K562 (cell line): ENCODE measurements around the gene TECTA. TPM values are rescaled to one million over a fixed set of nuclear protein-coding genes. Genes with fewer than 3 reads are reported as not detected.

ENCODE experiments used
- ATAC-seq: fragments of 200-7000 bp; cut with Tn5 transposase; 3 replicates; pipeline ENCODE4 v1.9.1; 2020; ENCODE audit warnings: moderate library complexity
- BruUV-seq: library from RNA; stranded (reverse); fragments of 400-500 nt; replicated peaks from 2 replicates; lab custom pipeline; 2021; lab: Mats Ljungman, UMichigan
- CTCF ChIA-PET: fragments of 300-600 bp; formaldehyde crosslinking; extraction: SDS; loops from one replicate; lab custom pipeline; 2021; ENCODE audit warnings: low intra/inter-chr PET ratio; lab: Yijun Ruan, JAX
- POLR2A ChIA-PET: fragments of 300-600, 350-650 bp; sonication (Branson Sonifier 250); formaldehyde crosslinking; extraction: SDS; loops from one replicate; lab custom pipeline; 2021; ENCODE audit warnings: antibody characterized with exemption, inconsistent platforms; lab: Yijun Ruan, JAX
- DNase-seq, 4 experiments: peaks; one replicate each; pipeline versions ENCODE4 v3.0.0 to v3.0.0-alpha.2; 2011 to 2018; ENCODE audit warnings: low spot score in 3 of 4, mixed read lengths in 3 of 4; ENCODE audit errors: extremely low read depth in 1 of 4
- FAIRE-seq: peaks from 2 replicates; lab custom pipeline; 2011; peaks lifted over from hg19 to GRCh38; lab: Jason Lieb, UNC
- H2AFZ ChIP-seq: 2 replicates; pipeline ENCODE4 v1.6.0; 2011; ENCODE audit warnings: low read depth, low read length, control low read depth, inconsistent platforms
- H3K27ac ChIP-seq: fragments of 200-600 bp; 3 replicates; pipeline ENCODE4 v1.8.0; 2011; ENCODE audit warnings: low read depth, mild to moderate bottlenecking, control low read depth, inconsistent platforms, low read length, moderate library complexity, mixed read lengths; ENCODE audit errors: extremely low read depth
- H3K27me3 ChIP-seq, 2 experiments: fragments of 300-600 bp in 1 of 2; 2 replicates in 1 of 2; 3 replicates in 1 of 2; pipeline versions ENCODE4 v1.6.0 to v1.8.0; 2011; ENCODE audit warnings: inconsistent platforms in 2 of 2, low read length in 2 of 2, mild to moderate bottlenecking in 1 of 2, mixed read lengths in 1 of 2, moderate library complexity in 1 of 2; ENCODE audit not compliant: control insufficient read depth in 2 of 2, insufficient read depth in 2 of 2
- H3K36me3 ChIP-seq: fragments of 300-600 bp; 3 replicates; pipeline ENCODE4 v1.8.0; 2011; ENCODE audit warnings: mild to moderate bottlenecking, low read length, inconsistent platforms; ENCODE audit not compliant: control insufficient read depth, insufficient read depth
- H3K4me1 ChIP-seq, 2 experiments: fragments of 200-600 bp in 1 of 2; replicated peaks in 1 of 2; 2 replicates in 1 of 2; 3 replicates in 1 of 2; pipeline versions ENCODE4 v1.5.1 to v1.8.0; 2011; ENCODE audit warnings: inconsistent platforms in 2 of 2, low read length in 2 of 2, mild to moderate bottlenecking in 1 of 2, mixed read lengths in 1 of 2, moderate library complexity in 1 of 2; ENCODE audit not compliant: control insufficient read depth in 2 of 2, insufficient read depth in 2 of 2
- H3K4me2 ChIP-seq: 2 replicates; pipeline ENCODE4 v1.6.1; 2011; ENCODE audit warnings: low read length, control low read depth, inconsistent platforms, mixed read lengths; ENCODE audit not compliant: insufficient read depth
- H3K4me3 ChIP-seq: fragments of 200-600 bp; sonication (generic), shearing (Covaris generic); 2 replicates; pipeline ENCODE4 v1.5.1; 2016; ENCODE audit warnings: control low read depth, inconsistent platforms
- H3K79me2 ChIP-seq: fragments of 200-600 bp; 3 replicates; pipeline ENCODE4 v1.8.0; 2011; ENCODE audit warnings: low read length, inconsistent platforms; ENCODE audit not compliant: control insufficient read depth, insufficient read depth
- H3K9ac ChIP-seq, 2 experiments: 2 replicates each; pipeline versions ENCODE4 v1.6.0 to v1.6.1; 2011; ENCODE audit warnings: low read depth in 2 of 2, low read length in 2 of 2, control low read depth in 1 of 2, inconsistent platforms in 1 of 2, mild to moderate bottlenecking in 1 of 2, mixed read lengths in 1 of 2; ENCODE audit not compliant: insufficient read depth in 1 of 2
- H3K9me1 ChIP-seq: one replicate; pipeline ENCODE4 v1.6.0; 2011; ENCODE audit warnings: inconsistent platforms, mild to moderate bottlenecking, low read length, moderate library complexity; ENCODE audit not compliant: control insufficient read depth, insufficient read depth
- H3K9me3 ChIP-seq: replicated peaks from 2 replicates; pipeline ENCODE4 v1.5.1; 2011; ENCODE audit warnings: low read depth, low read length, inconsistent platforms; ENCODE audit not compliant: control insufficient read depth, insufficient read depth
- H4K20me1 ChIP-seq: replicated peaks from 2 replicates; pipeline ENCODE4 v1.6.1; 2011; ENCODE audit warnings: low read length, inconsistent platforms, mixed read lengths; ENCODE audit not compliant: control insufficient read depth, insufficient read depth
- CBFA2T3 ChIP-seq: fragments of 450-650 bp; IDR thresholded peaks from 2 replicates; pipeline ENCODE4 v1.6.1; 2017
- POLR2AphosphoS5 ChIP-seq: IDR thresholded peaks from 2 replicates; pipeline ENCODE4 v1.6.1; 2011; ENCODE audit warnings: mild to moderate bottlenecking, low read depth, low read length, moderate library complexity; ENCODE audit not compliant: control insufficient read depth, insufficient read depth
- SREBF2 ChIP-seq: sonication (generic); formaldehyde crosslinking; IDR thresholded peaks from 2 replicates; pipeline ENCODE4 v1.4.0; 2020; ENCODE audit warnings: mild to moderate bottlenecking, missing genetic modification reagents
- ZNF124 ChIP-seq: sonication (generic); formaldehyde crosslinking; IDR thresholded peaks from 2 replicates; pipeline ENCODE4 v1.8.1; 2022; ENCODE audit warnings: missing genetic modification reagents
- ZNF174 ChIP-seq: fragments of 250-450 bp; sonication (Bioruptor Pico); IDR thresholded peaks from 2 replicates; pipeline ENCODE4 v1.4.0; 2020; ENCODE audit warnings: mild to moderate bottlenecking
- ZNF551 ChIP-seq: fragments of 250-450 bp; sonication (Bioruptor Pico); IDR thresholded peaks from 2 replicates; pipeline ENCODE4 v1.5.0; 2021; ENCODE audit warnings: mild to moderate bottlenecking, moderate library complexity
- ZNF584 ChIP-seq: fragments of 200-800 bp; sonication (Bioruptor generic); IDR thresholded peaks from 2 replicates; pipeline ENCODE4 v1.6.1; 2016; ENCODE audit warnings: low read depth, mild to moderate bottlenecking, missing genetic modification characterization, missing compliant biosample characterization
- WGBS: fragments of 100-300 bp; shearing (Covaris generic); methylation state at CpG from one replicate; pipeline ENCODE4 v1.1.6; 2016; ENCODE audit warnings: low coverage, mixed read lengths; ENCODE audit not compliant: insufficient coverage; ENCODE audit errors: missing lambda C conversion rate; 5-methylcytosine and 5-hydroxymethylcytosine counted together
- in situ Hi-C: fragments of 300-500 bp; cut with MboI; formaldehyde crosslinking; loops from 4 replicates; pipeline ENCODE4 v1.15.0; 2018; ENCODE audit warnings: inconsistent platforms, mixed read lengths
- intact Hi-C: fragments of 100-400 bp; cut with micrococcal nuclease; formaldehyde crosslinking; loops from 2 replicates; pipeline ENCODE4 v1.14.2; 2022
- polyA plus RNA-seq, 8 experiments: library from polyadenylated mRNA; depleted of rRNA in 4 of 8; stranded (reverse) in 5 of 8; unstranded in 3 of 8; fragments of >200 nt; fragmentation: Nextera tagmentation in 2 of 8; fragmentation: Illumina TruSeq in 1 of 8; extraction: Ambion mirVana in 2 of 8; extraction: Trizol in 1 of 8; gene quantifications; 2 replicates each; pipeline versions ENCODE4 v1.2.1 to v1.2.3, GENCODE V29; 2011 to 2014; ENCODE audit warnings: inconsistent platforms in 1 of 8, missing spikeins in 1 of 8
- total RNA-seq, 7 experiments: library from RNA; depleted of rRNA in 6 of 7; stranded (reverse); fragments of >200 nt in 6 of 7; fragmentation: Illumina TruSeq in 2 of 7; extraction: Trizol in 2 of 7; gene quantifications; 2 replicates each; pipeline versions ENCODE4 v1.2.1 to v1.2.3, GENCODE V29; 2011 to 2021; ENCODE audit warnings: low replicate concordance in 1 of 7
- TF ChIP-seq, protein P1 (sequence below): fragments of 200-400 bp; formaldehyde crosslinking; IDR thresholded peaks from 2 replicates; pipeline ENCODE4 v1.6.1; 2017; ENCODE audit warnings: mild to moderate bottlenecking, low read depth, low read length, moderate library complexity
- TF ChIP-seq, protein P2 (sequence below): fragments of 450-650 bp; IDR thresholded peaks from 2 replicates; pipeline ENCODE4 v1.6.1; 2016; ENCODE audit warnings: borderline replicate concordance
- TF ChIP-seq, protein P3 (sequence below), 2 experiments: fragments of 150-350 bp in 1 of 2; IDR thresholded peaks; 2 replicates each; pipeline ENCODE4 v1.6.1; 2012 to 2016; ENCODE audit warnings: low read depth in 2 of 2, low read length in 2 of 2, mild to moderate bottlenecking in 1 of 2, moderate library complexity in 1 of 2
- TF ChIP-seq, protein P4 (sequence below), 2 experiments: fragments of 450-650 bp; IDR thresholded peaks; 2 replicates each; pipeline ENCODE4 v1.6.1; 2018; ENCODE audit warnings: mild to moderate bottlenecking in 2 of 2, low read depth in 1 of 2; ENCODE audit not compliant: partially characterized antibody in 2 of 2

The TECTA gene
- total and polyA plus RNA-seq, 9 of the 15 experiments (the other 6 are each of a cell fraction or from before 2014, with no cell fraction given), result under 0.01 to 0.04 (median 0.03) TPM; not detected in 5

DNA sequence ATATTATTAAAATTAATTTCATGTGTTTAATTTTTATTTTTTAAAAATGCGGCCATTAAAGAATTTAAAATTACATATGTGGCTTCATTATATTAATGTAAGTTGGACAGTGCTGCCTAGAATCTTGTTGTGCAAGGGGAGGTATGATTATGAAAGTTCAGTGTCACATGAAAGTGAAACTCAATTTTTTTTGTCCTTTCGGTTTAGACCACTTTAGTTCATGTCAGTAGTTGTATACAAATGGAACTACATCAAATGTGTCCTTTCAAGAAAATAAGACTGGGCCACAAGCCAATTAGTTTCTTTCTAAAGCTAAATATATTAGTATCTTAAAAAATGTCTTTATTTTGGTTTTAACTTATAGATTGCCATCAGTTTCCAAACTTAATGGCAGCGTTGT lies 41.4 kb upstream of the TECTA start:
- H3K4me3 ChIP-seq, result no peak overlapping the region
- ChIA-PET POLR2A (no interaction called here), CTCF (no interaction called here)
- H2AFZ ChIP-seq, result no peak overlapping the region
- no peak overlapping the region for H3K9ac ChIP-seq
- H3K9me1 ChIP-seq, result no peaks in the 10 kb centered on the region
- no peaks in the 10 kb centered on the region for H3K9me3 ChIP-seq
- no peaks in the 10 kb centered on the region for H3K36me3 ChIP-seq
- no peak overlapping the region for H3K4me2 ChIP-seq
- FAIRE-seq, result no peak
- no peaks in the 10 kb centered on the region for H3K4me1 ChIP-seq
- BruUV-seq, result no TSS peak
- WGBS, result 26% methylated on average over 3 of the region's 3 CpGs
- no peaks in the 10 kb centered on the region for H3K79me2 ChIP-seq
- H4K20me1 ChIP-seq, result no peaks in the 10 kb centered on the region
- in situ Hi-C loops (no loop called here), intact Hi-C loops (no loop called here)
- ATAC-seq, result no peak
- no peak overlapping the region for H3K27ac ChIP-seq
- no peak for DNase-seq
- no peaks in the 10 kb centered on the region for H3K27me3 ChIP-seq
- TF ChIP-seq CBFA2T3 (no peak), ZNF174 (no peak), ZNF551 (CRISPR knock-in tag) (no peak), SREBF2 (CRISPR knock-in tag) (no peak), ZNF124 (CRISPR knock-in tag) (no peak), ZNF584 (CRISPR knock-in tag) (no peak), POLR2AphosphoS5 (no peak)
- TF ChIP-seq, protein P1, sequence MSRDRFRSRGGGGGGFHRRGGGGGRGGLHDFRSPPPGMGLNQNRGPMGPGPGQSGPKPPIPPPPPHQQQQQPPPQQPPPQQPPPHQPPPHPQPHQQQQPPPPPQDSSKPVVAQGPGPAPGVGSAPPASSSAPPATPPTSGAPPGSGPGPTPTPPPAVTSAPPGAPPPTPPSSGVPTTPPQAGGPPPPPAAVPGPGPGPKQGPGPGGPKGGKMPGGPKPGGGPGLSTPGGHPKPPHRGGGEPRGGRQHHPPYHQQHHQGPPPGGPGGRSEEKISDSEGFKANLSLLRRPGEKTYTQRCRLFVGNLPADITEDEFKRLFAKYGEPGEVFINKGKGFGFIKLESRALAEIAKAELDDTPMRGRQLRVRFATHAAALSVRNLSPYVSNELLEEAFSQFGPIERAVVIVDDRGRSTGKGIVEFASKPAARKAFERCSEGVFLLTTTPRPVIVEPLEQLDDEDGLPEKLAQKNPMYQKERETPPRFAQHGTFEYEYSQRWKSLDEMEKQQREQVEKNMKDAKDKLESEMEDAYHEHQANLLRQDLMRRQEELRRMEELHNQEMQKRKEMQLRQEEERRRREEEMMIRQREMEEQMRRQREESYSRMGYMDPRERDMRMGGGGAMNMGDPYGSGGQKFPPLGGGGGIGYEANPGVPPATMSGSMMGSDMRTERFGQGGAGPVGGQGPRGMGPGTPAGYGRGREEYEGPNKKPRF, result no peak
- TF ChIP-seq, protein P2, sequence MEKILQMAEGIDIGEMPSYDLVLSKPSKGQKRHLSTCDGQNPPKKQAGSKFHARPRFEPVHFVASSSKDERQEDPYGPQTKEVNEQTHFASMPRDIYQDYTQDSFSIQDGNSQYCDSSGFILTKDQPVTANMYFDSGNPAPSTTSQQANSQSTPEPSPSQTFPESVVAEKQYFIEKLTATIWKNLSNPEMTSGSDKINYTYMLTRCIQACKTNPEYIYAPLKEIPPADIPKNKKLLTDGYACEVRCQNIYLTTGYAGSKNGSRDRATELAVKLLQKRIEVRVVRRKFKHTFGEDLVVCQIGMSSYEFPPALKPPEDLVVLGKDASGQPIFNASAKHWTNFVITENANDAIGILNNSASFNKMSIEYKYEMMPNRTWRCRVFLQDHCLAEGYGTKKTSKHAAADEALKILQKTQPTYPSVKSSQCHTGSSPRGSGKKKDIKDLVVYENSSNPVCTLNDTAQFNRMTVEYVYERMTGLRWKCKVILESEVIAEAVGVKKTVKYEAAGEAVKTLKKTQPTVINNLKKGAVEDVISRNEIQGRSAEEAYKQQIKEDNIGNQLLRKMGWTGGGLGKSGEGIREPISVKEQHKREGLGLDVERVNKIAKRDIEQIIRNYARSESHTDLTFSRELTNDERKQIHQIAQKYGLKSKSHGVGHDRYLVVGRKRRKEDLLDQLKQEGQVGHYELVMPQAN, result no peak
- TF ChIP-seq, protein P3, sequence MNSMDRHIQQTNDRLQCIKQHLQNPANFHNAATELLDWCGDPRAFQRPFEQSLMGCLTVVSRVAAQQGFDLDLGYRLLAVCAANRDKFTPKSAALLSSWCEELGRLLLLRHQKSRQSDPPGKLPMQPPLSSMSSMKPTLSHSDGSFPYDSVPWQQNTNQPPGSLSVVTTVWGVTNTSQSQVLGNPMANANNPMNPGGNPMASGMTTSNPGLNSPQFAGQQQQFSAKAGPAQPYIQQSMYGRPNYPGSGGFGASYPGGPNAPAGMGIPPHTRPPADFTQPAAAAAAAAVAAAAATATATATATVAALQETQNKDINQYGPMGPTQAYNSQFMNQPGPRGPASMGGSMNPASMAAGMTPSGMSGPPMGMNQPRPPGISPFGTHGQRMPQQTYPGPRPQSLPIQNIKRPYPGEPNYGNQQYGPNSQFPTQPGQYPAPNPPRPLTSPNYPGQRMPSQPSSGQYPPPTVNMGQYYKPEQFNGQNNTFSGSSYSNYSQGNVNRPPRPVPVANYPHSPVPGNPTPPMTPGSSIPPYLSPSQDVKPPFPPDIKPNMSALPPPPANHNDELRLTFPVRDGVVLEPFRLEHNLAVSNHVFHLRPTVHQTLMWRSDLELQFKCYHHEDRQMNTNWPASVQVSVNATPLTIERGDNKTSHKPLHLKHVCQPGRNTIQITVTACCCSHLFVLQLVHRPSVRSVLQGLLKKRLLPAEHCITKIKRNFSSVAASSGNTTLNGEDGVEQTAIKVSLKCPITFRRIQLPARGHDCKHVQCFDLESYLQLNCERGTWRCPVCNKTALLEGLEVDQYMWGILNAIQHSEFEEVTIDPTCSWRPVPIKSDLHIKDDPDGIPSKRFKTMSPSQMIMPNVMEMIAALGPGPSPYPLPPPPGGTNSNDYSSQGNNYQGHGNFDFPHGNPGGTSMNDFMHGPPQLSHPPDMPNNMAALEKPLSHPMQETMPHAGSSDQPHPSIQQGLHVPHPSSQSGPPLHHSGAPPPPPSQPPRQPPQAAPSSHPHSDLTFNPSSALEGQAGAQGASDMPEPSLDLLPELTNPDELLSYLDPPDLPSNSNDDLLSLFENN (IDR thresholded peaks at IDR 0.05; ENCODE audit: low read depth in 2 of 2, low read length in 2 of 2), result no peak
- TF ChIP-seq, protein P4, sequence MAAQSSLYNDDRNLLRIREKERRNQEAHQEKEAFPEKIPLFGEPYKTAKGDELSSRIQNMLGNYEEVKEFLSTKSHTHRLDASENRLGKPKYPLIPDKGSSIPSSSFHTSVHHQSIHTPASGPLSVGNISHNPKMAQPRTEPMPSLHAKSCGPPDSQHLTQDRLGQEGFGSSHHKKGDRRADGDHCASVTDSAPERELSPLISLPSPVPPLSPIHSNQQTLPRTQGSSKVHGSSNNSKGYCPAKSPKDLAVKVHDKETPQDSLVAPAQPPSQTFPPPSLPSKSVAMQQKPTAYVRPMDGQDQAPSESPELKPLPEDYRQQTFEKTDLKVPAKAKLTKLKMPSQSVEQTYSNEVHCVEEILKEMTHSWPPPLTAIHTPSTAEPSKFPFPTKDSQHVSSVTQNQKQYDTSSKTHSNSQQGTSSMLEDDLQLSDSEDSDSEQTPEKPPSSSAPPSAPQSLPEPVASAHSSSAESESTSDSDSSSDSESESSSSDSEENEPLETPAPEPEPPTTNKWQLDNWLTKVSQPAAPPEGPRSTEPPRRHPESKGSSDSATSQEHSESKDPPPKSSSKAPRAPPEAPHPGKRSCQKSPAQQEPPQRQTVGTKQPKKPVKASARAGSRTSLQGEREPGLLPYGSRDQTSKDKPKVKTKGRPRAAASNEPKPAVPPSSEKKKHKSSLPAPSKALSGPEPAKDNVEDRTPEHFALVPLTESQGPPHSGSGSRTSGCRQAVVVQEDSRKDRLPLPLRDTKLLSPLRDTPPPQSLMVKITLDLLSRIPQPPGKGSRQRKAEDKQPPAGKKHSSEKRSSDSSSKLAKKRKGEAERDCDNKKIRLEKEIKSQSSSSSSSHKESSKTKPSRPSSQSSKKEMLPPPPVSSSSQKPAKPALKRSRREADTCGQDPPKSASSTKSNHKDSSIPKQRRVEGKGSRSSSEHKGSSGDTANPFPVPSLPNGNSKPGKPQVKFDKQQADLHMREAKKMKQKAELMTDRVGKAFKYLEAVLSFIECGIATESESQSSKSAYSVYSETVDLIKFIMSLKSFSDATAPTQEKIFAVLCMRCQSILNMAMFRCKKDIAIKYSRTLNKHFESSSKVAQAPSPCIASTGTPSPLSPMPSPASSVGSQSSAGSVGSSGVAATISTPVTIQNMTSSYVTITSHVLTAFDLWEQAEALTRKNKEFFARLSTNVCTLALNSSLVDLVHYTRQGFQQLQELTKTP (IDR thresholded peaks at IDR 0.05; ENCODE audit: low read depth in 1 of 2, partially characterized antibody in 2 of 2), result no peak
